ENCODE measurements around the gene RPUSD2. TPM values are rescaled to one million over a fixed set of nuclear protein-coding genes. Genes with fewer than 3 reads are reported as not detected.

The RPUSD2 gene, protein sequence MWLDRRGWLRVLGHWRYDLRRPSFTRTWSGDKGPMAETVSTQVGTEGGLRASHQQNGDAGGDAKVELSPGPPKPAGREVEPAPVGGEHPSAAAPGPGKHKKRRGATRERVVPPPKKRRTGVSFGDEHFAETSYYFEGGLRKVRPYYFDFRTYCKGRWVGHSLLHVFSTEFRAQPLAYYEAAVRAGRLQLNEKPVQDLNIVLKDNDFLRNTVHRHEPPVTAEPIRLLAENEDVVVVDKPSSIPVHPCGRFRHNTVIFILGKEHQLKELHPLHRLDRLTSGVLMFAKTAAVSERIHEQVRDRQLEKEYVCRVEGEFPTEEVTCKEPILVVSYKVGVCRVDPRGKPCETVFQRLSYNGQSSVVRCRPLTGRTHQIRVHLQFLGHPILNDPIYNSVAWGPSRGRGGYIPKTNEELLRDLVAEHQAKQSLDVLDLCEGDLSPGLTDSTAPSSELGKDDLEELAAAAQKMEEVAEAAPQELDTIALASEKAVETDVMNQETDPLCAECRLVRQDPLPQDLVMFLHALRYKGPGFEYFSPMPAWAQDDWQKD
- 10 to 100 TPM; 10.1 to 12.7 TPM for total RNA-seq

DNA sequence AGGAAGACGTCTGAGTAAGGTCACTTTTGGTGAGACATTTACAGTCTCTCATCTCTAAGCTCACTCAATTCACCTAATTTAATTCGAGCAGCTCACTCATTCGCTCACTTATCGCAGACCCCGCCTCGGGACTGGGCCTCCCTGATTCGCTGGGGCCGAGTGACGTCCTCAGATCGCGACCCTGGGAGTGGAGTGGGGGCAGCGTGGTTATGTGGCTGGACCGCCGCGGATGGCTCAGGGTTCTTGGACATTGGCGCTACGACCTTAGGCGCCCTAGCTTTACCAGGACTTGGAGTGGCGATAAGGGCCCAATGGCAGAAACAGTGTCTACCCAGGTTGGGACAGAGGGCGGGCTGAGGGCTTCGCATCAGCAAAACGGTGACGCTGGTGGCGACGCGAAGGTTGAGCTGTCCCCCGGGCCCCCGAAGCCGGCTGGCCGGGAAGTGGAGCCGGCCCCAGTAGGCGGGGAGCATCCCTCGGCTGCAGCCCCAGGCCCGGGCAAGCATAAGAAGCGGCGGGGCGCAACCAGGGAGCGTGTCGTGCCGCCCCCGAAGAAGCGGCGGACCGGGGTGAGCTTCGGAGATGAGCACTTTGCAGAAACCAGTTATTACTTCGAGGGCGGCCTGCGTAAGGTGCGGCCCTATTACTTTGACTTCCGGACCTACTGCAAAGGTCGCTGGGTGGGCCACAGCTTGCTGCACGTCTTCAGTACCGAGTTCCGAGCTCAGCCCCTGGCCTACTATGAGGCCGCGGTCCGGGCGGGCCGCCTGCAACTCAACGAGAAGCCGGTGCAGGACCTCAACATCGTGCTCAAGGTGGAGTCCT is at the start of gene RPUSD2:
TSS of gene RPUSD2 (plus strand) at position 171 of the 825 bp plus-strand sequence. CDS start at position 210, 39 bp downstream.
- peak; percentile 89 to 90 for DNase-seq (ENCODE audit: low spot score in 2 of 2)
- peaks cover 3 to 7% of the 10 kb centered on the region in 2 donors for H3K36me3 Mint-ChIP-seq
- H3K9me3 Mint-ChIP-seq = no peaks in the 10 kb centered on the region

GRCh38 chr15:40523611-40524010 is 45.5 kb upstream of the RPUSD2 start:
- no peaks in the 10 kb centered on the region for H3K36me3 Mint-ChIP-seq
- no peak overlapping the region for H3K27ac Mint-ChIP-seq
- ATAC-seq (no peak), DNase-seq (ENCODE audit: low spot score in 2 of 2) (no peak)
- H3K9me3 Mint-ChIP-seq = no peaks in the 10 kb centered on the region

More for the DNA sequence above, at the start of gene RPUSD2:
- peak; percentile 67 to 73 for ATAC-seq
- peak within 1 kb of the TSS; percentile 91 to 92 for H3K27ac Mint-ChIP-seq

DNA sequence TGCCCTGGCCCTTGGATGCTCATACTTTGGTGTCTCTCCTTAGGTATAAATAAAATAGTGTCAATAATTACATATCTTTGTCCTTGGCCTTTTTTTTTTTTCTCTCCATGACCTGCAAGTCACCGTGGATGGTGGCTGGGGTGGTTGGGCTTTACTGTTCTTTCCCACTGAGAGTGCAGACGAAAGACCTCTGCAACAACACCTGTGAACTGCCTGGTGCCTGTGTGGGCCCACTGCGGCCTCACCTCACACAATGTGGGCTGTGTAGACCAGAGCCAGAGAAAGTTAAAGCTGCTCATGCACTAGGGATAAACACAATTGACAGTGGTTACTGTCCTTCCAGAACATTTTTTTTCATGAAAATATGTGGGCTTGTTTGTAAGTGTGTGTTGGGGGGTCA is 43.2 kb upstream of the RPUSD2 start:
- H3K27ac Mint-ChIP-seq = peak overlapping the region; percentile 39 to 65
- H3K36me3 Mint-ChIP-seq = no peaks in the 10 kb centered on the region
- no peaks in the 10 kb centered on the region for H3K9me3 Mint-ChIP-seq
- ATAC-seq (no peak), DNase-seq (ENCODE audit: low spot score in 2 of 2) (no peak)

DNA sequence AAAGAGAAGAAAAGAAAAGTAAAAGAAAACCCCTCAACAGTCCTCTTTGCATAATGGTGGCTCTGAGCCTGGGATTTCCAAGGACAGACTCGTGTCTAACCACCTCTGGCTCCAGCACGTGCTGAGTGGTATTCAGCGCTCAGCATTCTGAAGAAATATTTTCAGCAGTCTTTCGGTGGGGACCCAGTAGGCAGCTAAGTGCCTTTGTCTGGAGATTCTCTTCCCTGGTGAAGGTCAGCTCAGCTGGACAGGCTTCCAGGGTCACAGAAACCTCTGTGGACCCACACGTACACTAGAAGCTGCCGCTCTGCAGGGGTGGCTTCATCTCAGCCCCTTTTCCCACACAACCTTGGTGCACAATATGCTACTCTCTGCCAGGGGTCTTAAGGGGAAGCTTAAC is 40.3 kb upstream of the RPUSD2 start:
- H3K9me3 Mint-ChIP-seq = no peaks in the 10 kb centered on the region
- DNase-seq (ENCODE audit: low spot score in 2 of 2) (no peak), ATAC-seq (no peak)
- no peak overlapping the region for H3K27ac Mint-ChIP-seq
- no peaks in the 10 kb centered on the region for H3K36me3 Mint-ChIP-seq

DNA sequence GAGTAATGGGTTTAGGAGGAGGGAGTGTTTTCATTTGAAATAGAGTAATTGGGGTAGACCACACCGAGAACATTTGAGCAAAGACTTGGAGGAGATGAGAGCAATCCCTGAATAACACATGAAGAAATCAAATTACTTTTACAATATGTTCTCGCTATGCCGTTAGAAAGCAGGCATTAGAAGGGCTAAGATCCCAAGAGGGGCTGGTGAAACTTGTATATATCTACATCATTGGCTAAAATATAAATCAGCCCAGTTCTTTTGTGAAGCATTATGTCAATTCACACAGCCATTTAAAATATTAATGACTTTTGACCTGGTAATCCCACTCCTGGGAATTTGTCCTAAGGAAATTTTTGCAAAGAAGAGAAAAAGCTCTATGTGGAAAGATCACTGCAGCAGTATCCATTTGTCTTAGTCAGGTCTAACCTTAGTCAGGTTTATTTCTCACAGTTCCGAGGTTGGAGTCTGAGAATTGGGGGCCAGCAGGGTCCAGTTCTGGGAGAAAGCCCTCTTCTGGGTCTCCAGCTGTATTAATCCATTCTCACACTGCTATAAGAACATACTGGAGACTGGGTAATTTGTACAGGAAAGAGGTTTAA is 35.2 kb upstream of the RPUSD2 start:
- Mint-ChIP-seq H3K9me3 (no peaks in the 10 kb centered on the region), H3K27ac (no peak overlapping the region), H3K36me3 (no peaks in the 10 kb centered on the region)
- DNase-seq (ENCODE audit: low spot score in 2 of 2) (no peak), ATAC-seq (no peak)

DNA sequence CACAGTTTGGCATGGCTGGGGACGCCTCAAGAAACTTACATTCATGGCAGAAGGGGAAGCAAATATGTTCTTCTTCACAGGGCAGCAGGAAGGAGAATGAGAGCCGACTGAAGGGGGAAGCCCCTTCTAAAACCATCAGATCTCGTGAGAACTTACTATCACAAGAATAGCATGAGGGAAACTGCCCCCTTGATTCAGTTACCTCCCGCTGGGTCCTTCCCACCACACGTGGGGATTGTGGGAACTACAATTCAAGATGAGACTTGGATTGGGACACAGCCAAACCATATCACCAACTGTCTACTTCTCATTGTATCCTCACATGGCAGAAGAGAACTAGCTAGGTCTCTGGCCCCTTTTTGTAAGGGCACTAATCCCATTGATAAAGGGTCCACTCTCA is 34.7 kb upstream of the RPUSD2 start:
- ATAC-seq (no peak), DNase-seq (ENCODE audit: low spot score in 2 of 2) (no peak)
- no peak overlapping the region for H3K27ac Mint-ChIP-seq
- no peaks in the 10 kb centered on the region for H3K36me3 Mint-ChIP-seq
- no peaks in the 10 kb centered on the region for H3K9me3 Mint-ChIP-seq

- H3K36me3 Mint-ChIP-seq = no peaks in the 10 kb centered on the region
Measured at GRCh38 chr15:40536501-40536900, 32.6 kb upstream of the RPUSD2 start.

DNA sequence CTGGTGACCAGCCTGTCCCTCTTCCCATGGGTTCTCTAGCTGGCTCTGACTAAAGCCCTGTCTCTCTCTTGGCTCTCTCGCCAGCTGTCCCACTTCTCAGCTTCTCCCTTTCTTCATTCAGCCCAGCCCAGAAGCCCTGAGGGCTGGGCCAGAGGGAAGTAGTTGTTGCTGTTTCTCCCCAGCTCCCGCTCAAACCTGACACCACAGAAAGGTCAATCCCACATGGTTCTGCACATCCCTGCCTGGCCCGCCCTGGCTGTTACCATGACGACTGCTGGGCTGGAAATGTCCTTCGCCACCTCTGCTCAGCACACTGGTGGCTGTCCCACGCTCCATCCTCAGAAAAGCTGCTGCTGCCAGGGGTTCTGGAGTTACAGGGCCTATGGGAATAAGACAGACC is 30.1 kb upstream of the RPUSD2 start:
- H3K36me3 Mint-ChIP-seq = no peaks in the 10 kb centered on the region
- H3K27ac Mint-ChIP-seq = no peak overlapping the region
- DNase-seq (ENCODE audit: low spot score in 2 of 2) = no peak
- no peaks in the 10 kb centered on the region for H3K9me3 Mint-ChIP-seq
- no peak for ATAC-seq

More at GRCh38 chr15:40536501-40536900, 32.6 kb upstream of the RPUSD2 start:
- DNase-seq (ENCODE audit: low spot score in 2 of 2) (no peak), ATAC-seq (no peak)
- no peaks in the 10 kb centered on the region for H3K9me3 Mint-ChIP-seq
- H3K27ac Mint-ChIP-seq = no peak overlapping the region

DNA sequence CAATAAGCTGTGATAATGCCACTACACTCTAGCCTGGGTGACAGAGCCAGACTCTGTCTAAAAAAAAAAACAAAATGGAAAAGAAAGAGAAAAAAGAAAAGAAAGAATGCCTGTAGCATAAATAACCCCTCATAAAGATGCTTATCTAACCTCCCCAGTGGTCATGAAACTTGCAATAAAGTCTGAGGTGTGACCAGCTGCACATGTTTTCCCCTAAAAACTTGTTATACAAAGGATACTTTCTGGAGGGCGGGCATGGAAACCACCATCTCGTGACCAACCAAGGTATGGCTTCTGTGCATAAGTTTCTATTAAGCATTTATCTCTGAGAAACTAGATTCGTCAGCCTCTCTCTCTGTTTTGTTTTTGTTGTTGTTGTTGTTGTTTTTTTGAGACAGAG is 26.0 kb upstream of the RPUSD2 start:
- ATAC-seq = no peak
- no peaks in the 10 kb centered on the region for H3K9me3 Mint-ChIP-seq
- no peak for DNase-seq (ENCODE audit: low spot score in 2 of 2)
- H3K36me3 Mint-ChIP-seq = no peaks in the 10 kb centered on the region
- H3K27ac Mint-ChIP-seq = no peak overlapping the region

- ATAC-seq (no peak), DNase-seq (ENCODE audit: low spot score in 2 of 2) (no peak)
- Mint-ChIP-seq H3K27ac (peak overlapping the region; percentile 21 to 69), H3K9me3 (no peaks in the 10 kb centered on the region), H3K36me3 (no peaks in the 10 kb centered on the region)
Measured at GRCh38 chr15:40543631-40544294, 25.3 kb upstream of the RPUSD2 start.

DNA sequence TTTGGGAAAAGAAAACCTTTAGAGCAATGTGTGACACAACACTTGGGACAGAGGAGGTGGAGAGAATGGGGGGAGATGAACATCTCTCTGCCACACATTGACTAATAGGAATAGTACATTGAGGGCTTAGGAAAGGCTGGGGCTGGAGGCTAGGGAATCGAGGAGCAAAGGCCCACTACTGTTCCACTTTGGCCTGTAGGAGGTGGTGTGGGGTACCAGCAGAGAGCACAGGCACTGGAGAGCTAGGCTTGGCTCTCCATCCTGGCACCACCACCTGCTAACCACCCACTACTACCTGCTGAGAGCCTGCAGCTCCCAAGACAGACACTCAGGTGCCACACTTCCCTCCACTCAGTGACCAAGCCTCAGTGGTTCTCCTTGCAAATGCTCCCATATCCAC is 23.6 kb upstream of the RPUSD2 start:
- Mint-ChIP-seq H3K9me3 (no peaks in the 10 kb centered on the region), H3K27ac (no peak overlapping the region), H3K36me3 (no peaks in the 10 kb centered on the region)
- DNase-seq (ENCODE audit: low spot score in 2 of 2) (no peak), ATAC-seq (no peak)

GRCh38 chr15:40548610-40549009 is 20.5 kb upstream of the RPUSD2 start:
- Mint-ChIP-seq H3K36me3 (peaks cover 4 to 6% of the 10 kb centered on the region in 2 donors), H3K27ac (no peak overlapping the region), H3K9me3 (no peaks in the 10 kb centered on the region)
- DNase-seq (ENCODE audit: low spot score in 2 of 2) (no peak), ATAC-seq (no peak)

- no peak for DNase-seq (ENCODE audit: low spot score in 2 of 2)
- H3K27ac Mint-ChIP-seq = no peak overlapping the region
- peaks cover 4 to 6% of the 10 kb centered on the region in 2 donors for H3K36me3 Mint-ChIP-seq
- H3K9me3 Mint-ChIP-seq = no peaks in the 10 kb centered on the region
- ATAC-seq = no peak
Measured at GRCh38 chr15:40549894-40550293, 19.2 kb upstream of the RPUSD2 start.

- Mint-ChIP-seq H3K27ac (no peak overlapping the region), H3K36me3 (peaks cover 4 to 6% of the 10 kb centered on the region in 2 donors), H3K9me3 (no peaks in the 10 kb centered on the region)
- ATAC-seq (no peak), DNase-seq (ENCODE audit: low spot score in 2 of 2) (no peak)
Measured at GRCh38 chr15:40550341-40551037, 18.6 kb upstream of the RPUSD2 start.

GRCh38 chr15:40554161-40554525 is 15.0 kb upstream of the RPUSD2 start:
- Mint-ChIP-seq H3K36me3 (peaks cover 6 to 9% of the 10 kb centered on the region in 2 donors), H3K9me3 (no peaks in the 10 kb centered on the region), H3K27ac (no peak overlapping the region)
- ATAC-seq (no peak), DNase-seq (ENCODE audit: low spot score in 2 of 2) (no peak)

DNA sequence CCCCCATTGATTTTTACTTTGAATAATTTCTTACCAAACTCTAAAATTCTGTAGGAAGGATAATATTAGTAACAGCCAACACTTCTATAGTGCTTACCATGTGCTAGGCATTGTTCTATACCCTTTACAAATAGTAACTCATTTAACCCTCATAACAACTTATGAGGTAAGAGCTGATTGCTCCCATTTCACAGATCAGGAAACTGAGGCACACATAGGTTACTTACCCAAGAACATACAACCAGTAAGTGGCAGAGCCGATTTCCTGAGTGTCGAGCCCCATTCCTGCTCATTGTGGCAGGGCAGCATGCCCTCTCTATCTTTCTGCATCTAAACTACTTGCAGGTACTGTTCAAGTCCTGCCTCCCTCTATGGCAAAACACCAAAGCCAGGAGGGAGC is 13.2 kb upstream of the RPUSD2 start:
- peaks cover 6 to 9% of the 10 kb centered on the region in 2 donors for H3K36me3 Mint-ChIP-seq
- ATAC-seq = no peak
- no peaks in the 10 kb centered on the region for H3K9me3 Mint-ChIP-seq
- no peak overlapping the region for H3K27ac Mint-ChIP-seq
- no peak for DNase-seq (ENCODE audit: low spot score in 2 of 2)

Data from activated naive CD4-positive, alpha-beta T cell treated with anti-CD3 and anti-CD28 coated beads, Interleukin-2, amount 50 U/mL, for 72 hours (primary cell).